Urinary bladder (tissue), 4 donors: Measurements from ENCODE around the gene UBASH3A. TPM values are rescaled to one million over a fixed set of nuclear protein-coding genes. Genes with fewer than 3 reads are reported as not detected.
A peak's percentile ranks its signal among the peaks of the same experiment; 100 is the strongest.

Experiments
- DNase-seq: peaks from one replicate; pipeline ENCODE4 v3.0.0-alpha.2; 2015; ENCODE audit errors: extremely low spot score
- H3K27ac ChIP-seq: one replicate; pipeline ENCODE4 v1.5.1; 2013; ENCODE audit warnings: low read depth, mild to moderate bottlenecking, moderate library complexity
- H3K36me3 ChIP-seq: one replicate; pipeline ENCODE4 v1.6.1; 2013; ENCODE audit warnings: mild to moderate bottlenecking, moderate library complexity; ENCODE audit not compliant: insufficient read depth
- H3K4me1 ChIP-seq: one replicate; pipeline ENCODE4 v1.6.1; 2013; ENCODE audit warnings: mild to moderate bottlenecking, moderate library complexity; ENCODE audit not compliant: insufficient read depth
- H3K4me3 ChIP-seq: one replicate; pipeline ENCODE4 v1.5.1; 2013; ENCODE audit warnings: low read depth, low read length
- WGBS: extraction: QIAGEN DNeasy Blood & Tissue Kit; methylation state at CpG from one replicate; pipeline ENCODE4 v1.1.7; 2013; 5-methylcytosine and 5-hydroxymethylcytosine counted together
- polyA plus RNA-seq: library from polyadenylated mRNA; stranded (reverse); fragments of 200-250 nt; gene quantifications from one replicate; pipeline ENCODE4 v1.2.3, GENCODE V29; 2013
- small RNA-seq: library from RNA; depleted of rRNA; stranded (forward); fragments of <200 nt; gene quantifications from one replicate; pipeline ENCODE3, GENCODE V24; 2014
- total RNA-seq: library from RNA; depleted of rRNA; stranded (reverse); fragments of >200 nt; gene quantifications from one replicate; pipeline ENCODE4 v1.2.3, GENCODE V29; 2014
- donor health status: healthy with polysubstance abuse.
- donor health status: healthy.

The UBASH3A gene
- total and polyA plus RNA-seq, 2 donors: 0.27 to 0.32 TPM

DNA sequence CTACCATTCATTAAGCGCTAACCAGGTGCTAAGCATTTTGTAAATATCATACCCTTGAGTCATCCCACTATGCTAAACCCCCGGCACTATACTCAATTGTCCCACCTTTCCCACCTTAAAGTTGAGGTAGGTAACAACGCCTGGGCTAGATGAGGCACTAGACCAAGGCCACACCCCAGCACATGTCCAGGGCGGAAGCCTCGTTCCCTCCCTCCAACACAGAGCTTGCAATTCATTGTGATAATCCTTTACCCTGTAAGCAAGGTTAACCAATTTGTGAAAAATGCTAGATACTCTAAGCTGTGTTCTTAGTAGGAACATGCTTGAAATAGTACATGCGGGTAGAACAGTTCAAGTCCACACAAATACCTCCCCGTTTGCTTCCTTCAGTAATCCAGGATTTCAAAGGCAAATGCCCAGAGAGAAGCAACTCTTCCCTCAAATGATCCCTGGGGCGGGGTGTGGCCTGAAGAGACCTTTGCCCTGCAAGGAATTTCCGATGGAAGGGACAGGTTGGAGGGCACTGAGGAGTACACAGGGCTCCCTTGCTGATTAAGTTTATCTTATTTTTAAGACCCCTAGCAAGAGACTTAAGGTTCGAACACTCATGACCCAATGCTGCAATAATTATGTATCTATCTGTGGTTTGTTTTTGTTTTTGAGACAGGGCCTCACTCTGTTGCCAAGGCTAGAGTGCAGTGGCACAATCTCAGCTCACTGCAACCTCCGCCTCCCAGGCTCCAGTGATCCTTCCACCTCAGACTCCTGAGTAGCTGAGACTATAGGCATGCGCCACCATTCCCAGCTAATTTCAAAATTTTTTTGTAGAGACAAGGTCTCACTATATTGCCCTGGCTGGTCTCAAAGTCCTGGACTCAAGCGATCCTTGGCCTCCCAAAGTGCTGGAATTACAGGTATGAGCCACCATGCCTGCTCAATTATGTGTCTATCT is 89.7 kb downstream of the UBASH3A start:
- no peak for DNase-seq

GRCh38 chr21:42495027-42495426 is 91.3 kb downstream of the UBASH3A start:
- Histone ChIP-seq H3K36me3 (no peaks in the 10 kb centered on the region), H3K27ac (no peak overlapping the region), H3K4me1 (peaks cover 1% of the 10 kb centered on the region), H3K4me3 (no peak overlapping the region)
- WGBS: 96% methylated on average over 5 of the region's 5 CpGs
- DNase-seq: no peak

More for the DNA sequence above, 89.7 kb downstream of the UBASH3A start:
- Histone ChIP-seq H3K4me3 (no peak overlapping the region), H3K4me1 (peaks cover 1% of the 10 kb centered on the region), H3K27ac (no peak overlapping the region), H3K36me3 (no peaks in the 10 kb centered on the region)
- WGBS: 80% methylated on average over 13 of the region's 13 CpGs

- no peak for DNase-seq
- WGBS: 2% methylated on average over 18 of the region's 18 CpGs
- Histone ChIP-seq H3K4me1 (peaks cover 1% of the 10 kb centered on the region), H3K27ac (no peak overlapping the region), H3K36me3 (no peaks in the 10 kb centered on the region), H3K4me3 (peak overlapping the region; percentile 36)
These were observed 92.0 kb downstream of the UBASH3A start for GRCh38 chr21:42495765-42496119.

DNA sequence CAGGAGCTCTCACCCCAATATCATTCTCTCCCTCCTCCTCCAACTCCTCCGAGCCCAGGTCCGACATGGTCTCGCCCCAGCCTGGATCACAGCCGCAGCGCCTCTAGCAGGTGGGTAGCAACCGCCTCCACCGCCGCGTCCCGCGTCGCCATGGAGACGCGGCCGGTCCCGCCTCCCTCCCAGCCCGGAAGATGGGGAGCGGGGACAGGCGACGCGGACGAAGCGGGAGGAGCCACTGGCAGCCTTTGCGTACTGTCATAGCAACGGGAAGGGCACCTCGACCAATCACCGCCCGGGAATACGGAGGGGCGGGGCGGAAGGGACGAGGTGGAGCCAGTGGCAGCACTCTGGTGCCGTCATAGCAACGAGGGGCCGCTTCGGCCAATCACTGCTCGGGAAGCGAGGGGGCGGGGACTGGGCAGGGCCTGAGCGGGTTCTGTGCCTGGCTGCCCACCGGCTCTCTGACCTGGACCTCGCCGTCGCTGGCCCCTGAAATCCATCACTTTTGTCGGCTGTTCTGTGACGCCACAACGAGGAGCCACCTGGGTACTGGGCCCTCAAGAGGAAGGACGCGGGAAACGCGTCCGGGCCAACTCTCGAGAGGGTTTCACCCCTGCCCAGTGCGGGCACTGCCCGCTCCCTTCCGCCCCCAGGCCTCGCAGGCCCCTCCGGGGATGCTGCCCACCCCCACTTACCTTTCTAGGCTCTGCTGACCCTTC is 92.6 kb downstream of the UBASH3A start, which contains the start of gene RSPH1:
Gene RSPH1, minus strand, starts transcription at position 105 of the 719 bp plus-strand sequence. Its CDS starts 38 bp downstream, at position 67.
- H3K36me3 ChIP-seq: no peaks in the 10 kb centered on the region
- under 1% methylated on average over 58 of the region's 58 CpGs for WGBS

DNA sequence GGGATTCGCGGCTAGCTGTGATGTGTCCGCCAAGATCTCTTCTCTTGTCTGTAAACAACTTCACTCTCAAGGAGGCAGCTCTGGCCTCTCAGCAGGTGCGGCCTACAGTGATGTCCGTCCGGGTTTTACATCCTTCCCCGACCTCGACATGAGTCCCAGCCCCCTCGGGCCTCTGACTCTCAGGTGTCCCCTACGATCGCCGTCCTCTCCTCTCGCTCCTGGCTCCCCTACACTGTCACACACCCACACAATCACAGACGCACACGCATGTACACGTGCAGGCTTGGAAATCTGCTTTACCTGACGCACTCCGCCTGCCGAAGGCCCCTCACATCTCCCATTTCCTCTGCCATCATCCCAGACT is 93.1 kb downstream of the UBASH3A start:
- Histone ChIP-seq H3K4me1 (peaks cover 1% of the 10 kb centered on the region), H3K4me3 (peak overlapping the region; percentile 52), H3K36me3 (no peaks in the 10 kb centered on the region), H3K27ac (peak overlapping the region; percentile 58)
- no peak for DNase-seq
- WGBS: 18% methylated on average over 19 of the region's 19 CpGs

More for the DNA sequence above, 92.6 kb downstream of the UBASH3A start, which contains the start of gene RSPH1:
- Histone ChIP-seq H3K27ac (peak within 1 kb of the TSS; percentile 58), H3K4me3 (peak within 1 kb of the TSS; percentile 52), H3K4me1 (peaks cover 1% of the 10 kb centered on the region)
- peak; percentile 97 for DNase-seq

Small RNA genes lying within 50 kb of the gene (small RNA-seq; reads per million reads assigned to genes)
- not detected for gene RNU6-1149P

Other genes starting within 250 kb of the UBASH3A start
- gene ABCG1, start 184.8 kb upstream of the UBASH3A start, total RNA-seq: 12.7 TPM
- gene ABCG1, start 184.8 kb upstream of the UBASH3A start, polyA plus RNA-seq: 16.3 TPM
- gene TFF3, start 88.5 kb upstream of the UBASH3A start, total RNA-seq: 6.8 TPM
- gene TFF3, start 88.5 kb upstream of the UBASH3A start, polyA plus RNA-seq: 9.9 TPM
- not detected for gene TFF2, start 52.9 kb upstream of the UBASH3A start, total RNA-seq
- gene TFF2, start 52.9 kb upstream of the UBASH3A start, polyA plus RNA-seq: not detected
- not detected for gene TFF1, start 37.4 kb upstream of the UBASH3A start, total RNA-seq
- not detected for gene TFF1, start 37.4 kb upstream of the UBASH3A start, polyA plus RNA-seq
- gene TMPRSS3, start 7.8 kb upstream of the UBASH3A start, total RNA-seq: not detected
- not detected for gene TMPRSS3, start 7.8 kb upstream of the UBASH3A start, polyA plus RNA-seq
- gene RSPH1, start 92.3 kb downstream of the UBASH3A start, total RNA-seq: 0.26 TPM
- 0.84 TPM for gene RSPH1, start 92.3 kb downstream of the UBASH3A start, polyA plus RNA-seq
- 7.9 TPM for gene SLC37A1, start 110.0 kb downstream of the UBASH3A start, total RNA-seq
- gene SLC37A1, start 110.0 kb downstream of the UBASH3A start, polyA plus RNA-seq: 5.7 TPM
- 13.5 TPM for gene PDE9A, start 249.7 kb downstream of the UBASH3A start, total RNA-seq
- 33.2 TPM for gene PDE9A, start 249.7 kb downstream of the UBASH3A start, polyA plus RNA-seq